K562 (cell line): ENCODE results near the gene GNAT3. TPM values are rescaled to one million over a fixed set of nuclear protein-coding genes. Genes with fewer than 3 reads are reported as not detected.

Source experiments
- ATAC-seq: fragments of 200-7000 bp; cut with Tn5 transposase; 3 replicates; pipeline ENCODE4 v1.9.1; 2020; ENCODE audit warnings: moderate library complexity
- BruUV-seq: library from RNA; stranded (reverse); fragments of 400-500 nt; replicated peaks from 2 replicates; lab custom pipeline; 2021; lab: Mats Ljungman, UMichigan
- CTCF ChIA-PET: fragments of 300-600 bp; formaldehyde crosslinking; extraction: SDS; loops from one replicate; lab custom pipeline; 2021; ENCODE audit warnings: low intra/inter-chr PET ratio; lab: Yijun Ruan, JAX
- POLR2A ChIA-PET: fragments of 300-600, 350-650 bp; sonication (Branson Sonifier 250); formaldehyde crosslinking; extraction: SDS; loops from one replicate; lab custom pipeline; 2021; ENCODE audit warnings: antibody characterized with exemption, inconsistent platforms; lab: Yijun Ruan, JAX
- DNase-seq, 4 experiments: peaks; one replicate each; pipeline versions ENCODE4 v3.0.0 to v3.0.0-alpha.2; 2011 to 2018; ENCODE audit warnings: low spot score in 3 of 4, mixed read lengths in 3 of 4; ENCODE audit errors: extremely low read depth in 1 of 4
- FAIRE-seq: peaks from 2 replicates; lab custom pipeline; 2011; peaks lifted over from hg19 to GRCh38; lab: Jason Lieb, UNC
- H2AFZ ChIP-seq: 2 replicates; pipeline ENCODE4 v1.6.0; 2011; ENCODE audit warnings: low read depth, low read length, control low read depth, inconsistent platforms
- H3K27ac ChIP-seq: fragments of 200-600 bp; 3 replicates; pipeline ENCODE4 v1.8.0; 2011; ENCODE audit warnings: low read depth, mild to moderate bottlenecking, control low read depth, inconsistent platforms, low read length, moderate library complexity, mixed read lengths; ENCODE audit errors: extremely low read depth
- H3K27me3 ChIP-seq, 2 experiments: fragments of 300-600 bp in 1 of 2; 2 replicates in 1 of 2; 3 replicates in 1 of 2; pipeline versions ENCODE4 v1.6.0 to v1.8.0; 2011; ENCODE audit warnings: inconsistent platforms in 2 of 2, low read length in 2 of 2, mild to moderate bottlenecking in 1 of 2, mixed read lengths in 1 of 2, moderate library complexity in 1 of 2; ENCODE audit not compliant: control insufficient read depth in 2 of 2, insufficient read depth in 2 of 2
- H3K36me3 ChIP-seq: fragments of 300-600 bp; 3 replicates; pipeline ENCODE4 v1.8.0; 2011; ENCODE audit warnings: mild to moderate bottlenecking, low read length, inconsistent platforms; ENCODE audit not compliant: control insufficient read depth, insufficient read depth
- H3K4me1 ChIP-seq, 2 experiments: fragments of 200-600 bp in 1 of 2; replicated peaks in 1 of 2; 2 replicates in 1 of 2; 3 replicates in 1 of 2; pipeline versions ENCODE4 v1.5.1 to v1.8.0; 2011; ENCODE audit warnings: inconsistent platforms in 2 of 2, low read length in 2 of 2, mild to moderate bottlenecking in 1 of 2, mixed read lengths in 1 of 2, moderate library complexity in 1 of 2; ENCODE audit not compliant: control insufficient read depth in 2 of 2, insufficient read depth in 2 of 2
- H3K4me2 ChIP-seq: 2 replicates; pipeline ENCODE4 v1.6.1; 2011; ENCODE audit warnings: low read length, control low read depth, inconsistent platforms, mixed read lengths; ENCODE audit not compliant: insufficient read depth
- H3K4me3 ChIP-seq: fragments of 200-600 bp; sonication (generic), shearing (Covaris generic); 2 replicates; pipeline ENCODE4 v1.5.1; 2016; ENCODE audit warnings: control low read depth, inconsistent platforms
- H3K79me2 ChIP-seq: fragments of 200-600 bp; 3 replicates; pipeline ENCODE4 v1.8.0; 2011; ENCODE audit warnings: low read length, inconsistent platforms; ENCODE audit not compliant: control insufficient read depth, insufficient read depth
- H3K9ac ChIP-seq, 2 experiments: 2 replicates each; pipeline versions ENCODE4 v1.6.0 to v1.6.1; 2011; ENCODE audit warnings: low read depth in 2 of 2, low read length in 2 of 2, control low read depth in 1 of 2, inconsistent platforms in 1 of 2, mild to moderate bottlenecking in 1 of 2, mixed read lengths in 1 of 2; ENCODE audit not compliant: insufficient read depth in 1 of 2
- H3K9me1 ChIP-seq: one replicate; pipeline ENCODE4 v1.6.0; 2011; ENCODE audit warnings: inconsistent platforms, mild to moderate bottlenecking, low read length, moderate library complexity; ENCODE audit not compliant: control insufficient read depth, insufficient read depth
- H3K9me3 ChIP-seq: replicated peaks from 2 replicates; pipeline ENCODE4 v1.5.1; 2011; ENCODE audit warnings: low read depth, low read length, inconsistent platforms; ENCODE audit not compliant: control insufficient read depth, insufficient read depth
- H4K20me1 ChIP-seq: replicated peaks from 2 replicates; pipeline ENCODE4 v1.6.1; 2011; ENCODE audit warnings: low read length, inconsistent platforms, mixed read lengths; ENCODE audit not compliant: control insufficient read depth, insufficient read depth
- CCAR2 ChIP-seq: fragments of 200-400 bp; formaldehyde crosslinking; IDR thresholded peaks from 2 replicates; pipeline ENCODE4 v1.6.1; 2017; ENCODE audit warnings: mild to moderate bottlenecking, low read depth, low read length
- CREB1 ChIP-seq, 2 experiments: sonication (generic) in 1 of 2; formaldehyde crosslinking in 1 of 2; IDR thresholded peaks; 2 replicates each; pipeline versions ENCODE4 v1.6.1 to v1.8.0; 2012 to 2022; ENCODE audit warnings: inconsistent platforms in 1 of 2, mild to moderate bottlenecking in 1 of 2, missing genetic modification reagents in 1 of 2, moderate library complexity in 1 of 2
- CREM ChIP-seq: IDR thresholded peaks from 2 replicates; pipeline ENCODE4 v1.6.1; 2014; ENCODE audit warnings: antibody characterized with exemption, low read depth
- ETS2 ChIP-seq: IDR thresholded peaks from 2 replicates; pipeline ENCODE4 v1.6.1; 2016; ENCODE audit warnings: borderline replicate concordance, missing genetic modification characterization, mild to moderate bottlenecking, moderate library complexity, missing compliant biosample characterization; ENCODE audit not compliant: poor library complexity, severe bottlenecking
- JUNB ChIP-seq: fragments of 450-650 bp; formaldehyde crosslinking; conservative IDR thresholded peaks from 2 replicates; pipeline ENCODE4 v1.4.0; 2020; ENCODE audit warnings: mild to moderate bottlenecking
- KDM2B ChIP-seq: fragments of 250-450 bp; sonication (Bioruptor Pico); IDR thresholded peaks from 2 replicates; pipeline ENCODE4 v1.8.0; 2021; ENCODE audit warnings: mild to moderate bottlenecking, moderate library complexity
- NRF1 ChIP-seq, 2 experiments: fragments of 450-650 bp; IDR thresholded peaks in 1 of 2; conservative IDR thresholded peaks in 1 of 2; 2 replicates each; pipeline ENCODE4 v1.6.1; 2014; ENCODE audit warnings: mild to moderate bottlenecking in 2 of 2
- PYGO2 ChIP-seq: fragments of 450-650 bp; IDR thresholded peaks from 2 replicates; pipeline ENCODE4 v1.6.1; 2016; ENCODE audit warnings: mild to moderate bottlenecking, missing genetic modification characterization, moderate library complexity, missing compliant biosample characterization
- SMAD3 ChIP-seq: fragments of 450-650 bp; formaldehyde crosslinking; conservative IDR thresholded peaks from 2 replicates; pipeline ENCODE4 v1.4.0; 2020; ENCODE audit warnings: mild to moderate bottlenecking
- TAF1 ChIP-seq: IDR thresholded peaks from 2 replicates; pipeline ENCODE4 v1.6.1; 2011; ENCODE audit warnings: mild to moderate bottlenecking, low read length, moderate library complexity; ENCODE audit not compliant: insufficient read depth, control insufficient read depth, severe bottlenecking; ENCODE audit errors: extremely low read depth
- TAF15 ChIP-seq: fragments of 200-400 bp; formaldehyde crosslinking; IDR thresholded peaks from 2 replicates; pipeline ENCODE4 v1.6.1; 2017; ENCODE audit warnings: mild to moderate bottlenecking, low read depth, low read length, moderate library complexity
- ZNF23 ChIP-seq: fragments of 250-450 bp; sonication (Bioruptor Pico); IDR thresholded peaks from 2 replicates; pipeline ENCODE4 v1.4.0; 2020; ENCODE audit warnings: mild to moderate bottlenecking
- ZNF76 ChIP-seq: fragments of 250-450 bp; sonication (Bioruptor Pico); IDR thresholded peaks from 2 replicates; pipeline ENCODE4 v1.4.0; 2020; ENCODE audit warnings: mild to moderate bottlenecking, moderate library complexity, borderline replicate concordance
- ZNF778 ChIP-seq: fragments of 450-650 bp; formaldehyde crosslinking; IDR thresholded peaks from 2 replicates; pipeline ENCODE4 v1.4.0; 2020; ENCODE audit warnings: mild to moderate bottlenecking, moderate library complexity
- WGBS: fragments of 100-300 bp; shearing (Covaris generic); methylation state at CpG from one replicate; pipeline ENCODE4 v1.1.6; 2016; ENCODE audit warnings: low coverage, mixed read lengths; ENCODE audit not compliant: insufficient coverage; ENCODE audit errors: missing lambda C conversion rate; 5-methylcytosine and 5-hydroxymethylcytosine counted together
- in situ Hi-C: fragments of 300-500 bp; cut with MboI; formaldehyde crosslinking; loops from 4 replicates; pipeline ENCODE4 v1.15.0; 2018; ENCODE audit warnings: inconsistent platforms, mixed read lengths
- intact Hi-C: fragments of 100-400 bp; cut with micrococcal nuclease; formaldehyde crosslinking; loops from 2 replicates; pipeline ENCODE4 v1.14.2; 2022
- polyA plus RNA-seq, 8 experiments: library from polyadenylated mRNA; depleted of rRNA in 4 of 8; stranded (reverse) in 5 of 8; unstranded in 3 of 8; fragments of >200 nt; fragmentation: Nextera tagmentation in 2 of 8; fragmentation: Illumina TruSeq in 1 of 8; extraction: Ambion mirVana in 2 of 8; extraction: Trizol in 1 of 8; gene quantifications; 2 replicates each; pipeline versions ENCODE4 v1.2.1 to v1.2.3, GENCODE V29; 2011 to 2014; ENCODE audit warnings: inconsistent platforms in 1 of 8, missing spikeins in 1 of 8
- total RNA-seq, 7 experiments: library from RNA; depleted of rRNA in 6 of 7; stranded (reverse); fragments of >200 nt in 6 of 7; fragmentation: Illumina TruSeq in 2 of 7; extraction: Trizol in 2 of 7; gene quantifications; 2 replicates each; pipeline versions ENCODE4 v1.2.1 to v1.2.3, GENCODE V29; 2011 to 2021; ENCODE audit warnings: low replicate concordance in 1 of 7
- TF ChIP-seq, protein P1 (sequence below): fragments of 150-350 bp; conservative IDR thresholded peaks from 2 replicates; pipeline ENCODE4 v1.6.1; 2014; ENCODE audit warnings: low read length
- TF ChIP-seq, protein P2 (sequence below): fragments of 250-450 bp; sonication (Bioruptor Pico); IDR thresholded peaks from 2 replicates; pipeline ENCODE4 v1.8.0; 2021; ENCODE audit warnings: moderate library complexity, mild to moderate bottlenecking, inconsistent platforms
- TF ChIP-seq, protein P3 (sequence below): fragments of 450-650 bp; IDR thresholded peaks from 2 replicates; pipeline ENCODE4 v1.6.1; 2016; ENCODE audit warnings: low read depth, mild to moderate bottlenecking, moderate library complexity

GNAT3 gene
- total and polyA plus RNA-seq, 9 of the 15 experiments (the other 6 are each of a cell fraction or from before 2014, with no cell fraction given): not detected

DNA sequence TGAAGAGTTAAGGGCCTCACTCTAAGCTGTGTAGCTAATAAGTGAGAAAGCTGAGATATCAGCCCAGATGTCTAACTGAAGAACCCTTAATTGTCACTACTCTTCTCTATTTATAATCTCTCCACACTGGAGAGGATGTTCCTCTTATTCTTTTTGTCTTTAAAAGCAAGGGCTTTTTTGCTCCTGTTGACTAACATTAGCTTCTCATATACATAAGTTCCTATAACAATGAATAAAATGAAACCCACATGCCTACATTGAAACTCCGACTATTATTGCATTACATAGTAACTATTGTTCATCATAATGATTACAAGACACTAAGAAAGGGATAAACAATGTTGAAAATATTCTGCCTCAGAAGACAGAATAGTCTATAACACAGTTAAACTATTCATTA lies 67.1 kb downstream of the GNAT3 start:
- no peak overlapping the region for H2AFZ ChIP-seq
- H3K9me1 ChIP-seq: no peaks in the 10 kb centered on the region
- no peak overlapping the region for H3K27ac ChIP-seq
- no peak overlapping the region for H3K4me3 ChIP-seq
- WGBS: 0% methylated on average over 1 of the region's 1 CpG
- DNase-seq (no peak), ATAC-seq (no peak), FAIRE-seq (no peak)
- H3K79me2 ChIP-seq: no peaks in the 10 kb centered on the region
- H3K36me3 ChIP-seq: no peaks in the 10 kb centered on the region
- ChIA-PET POLR2A (no interaction called here), CTCF (no interaction called here)
- H3K4me2 ChIP-seq: no peak overlapping the region
- intact Hi-C loops (no loop called here), in situ Hi-C loops (no loop called here)
- no TSS peak for BruUV-seq
- H3K4me1 ChIP-seq: no peaks in the 10 kb centered on the region
- no peak overlapping the region for H3K9ac ChIP-seq
- H4K20me1 ChIP-seq: no peaks in the 10 kb centered on the region
- no peaks in the 10 kb centered on the region for H3K9me3 ChIP-seq
- no peaks in the 10 kb centered on the region for H3K27me3 ChIP-seq
- TF ChIP-seq SMAD3 (CRISPR knock-in tag) (no peak), CREB1 (IDR thresholded peaks at IDR 0.05) (no peak), CREB1 (CRISPR knock-in tag; IDR thresholded peaks at IDR 0.05) (no peak), CCAR2 (no peak), TAF1 (no peak), PYGO2 (tag) (no peak), TAF15 (no peak), ZNF778 (CRISPR knock-in tag) (no peak), NRF1 (conservative IDR thresholded peaks at IDR 0.05 in 1 of 2, IDR thresholded peaks at IDR 0.05 in 1 of 2) (no peak), ETS2 (no peak), JUNB (CRISPR knock-in tag) (no peak), ZNF76 (CRISPR knock-in tag) (no peak), CREM (no peak), KDM2B (CRISPR knock-in tag) (no peak), ZNF23 (CRISPR knock-in tag) (no peak)
- TF ChIP-seq, protein P1, sequence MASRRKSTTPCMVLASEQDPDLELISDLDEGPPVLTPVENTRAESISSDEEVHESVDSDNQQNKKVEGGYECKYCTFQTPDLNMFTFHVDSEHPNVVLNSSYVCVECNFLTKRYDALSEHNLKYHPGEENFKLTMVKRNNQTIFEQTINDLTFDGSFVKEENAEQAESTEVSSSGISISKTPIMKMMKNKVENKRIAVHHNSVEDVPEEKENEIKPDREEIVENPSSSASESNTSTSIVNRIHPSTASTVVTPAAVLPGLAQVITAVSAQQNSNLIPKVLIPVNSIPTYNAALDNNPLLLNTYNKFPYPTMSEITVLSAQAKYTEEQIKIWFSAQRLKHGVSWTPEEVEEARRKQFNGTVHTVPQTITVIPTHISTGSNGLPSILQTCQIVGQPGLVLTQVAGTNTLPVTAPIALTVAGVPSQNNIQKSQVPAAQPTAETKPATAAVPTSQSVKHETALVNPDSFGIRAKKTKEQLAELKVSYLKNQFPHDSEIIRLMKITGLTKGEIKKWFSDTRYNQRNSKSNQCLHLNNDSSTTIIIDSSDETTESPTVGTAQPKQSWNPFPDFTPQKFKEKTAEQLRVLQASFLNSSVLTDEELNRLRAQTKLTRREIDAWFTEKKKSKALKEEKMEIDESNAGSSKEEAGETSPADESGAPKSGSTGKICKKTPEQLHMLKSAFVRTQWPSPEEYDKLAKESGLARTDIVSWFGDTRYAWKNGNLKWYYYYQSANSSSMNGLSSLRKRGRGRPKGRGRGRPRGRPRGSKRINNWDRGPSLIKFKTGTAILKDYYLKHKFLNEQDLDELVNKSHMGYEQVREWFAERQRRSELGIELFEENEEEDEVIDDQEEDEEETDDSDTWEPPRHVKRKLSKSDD: no peak
- TF ChIP-seq, protein P2, sequence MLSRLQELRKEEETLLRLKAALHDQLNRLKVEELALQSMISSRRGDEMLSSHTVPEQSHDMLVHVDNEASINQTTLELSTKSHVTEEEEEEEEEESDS (CRISPR knock-in tag): no peak
- TF ChIP-seq, protein P3, sequence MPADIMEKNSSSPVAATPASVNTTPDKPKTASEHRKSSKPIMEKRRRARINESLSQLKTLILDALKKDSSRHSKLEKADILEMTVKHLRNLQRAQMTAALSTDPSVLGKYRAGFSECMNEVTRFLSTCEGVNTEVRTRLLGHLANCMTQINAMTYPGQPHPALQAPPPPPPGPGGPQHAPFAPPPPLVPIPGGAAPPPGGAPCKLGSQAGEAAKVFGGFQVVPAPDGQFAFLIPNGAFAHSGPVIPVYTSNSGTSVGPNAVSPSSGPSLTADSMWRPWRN: no peak
